ENCODE results near the gene TBX2.

The TBX2 gene

DNA sequence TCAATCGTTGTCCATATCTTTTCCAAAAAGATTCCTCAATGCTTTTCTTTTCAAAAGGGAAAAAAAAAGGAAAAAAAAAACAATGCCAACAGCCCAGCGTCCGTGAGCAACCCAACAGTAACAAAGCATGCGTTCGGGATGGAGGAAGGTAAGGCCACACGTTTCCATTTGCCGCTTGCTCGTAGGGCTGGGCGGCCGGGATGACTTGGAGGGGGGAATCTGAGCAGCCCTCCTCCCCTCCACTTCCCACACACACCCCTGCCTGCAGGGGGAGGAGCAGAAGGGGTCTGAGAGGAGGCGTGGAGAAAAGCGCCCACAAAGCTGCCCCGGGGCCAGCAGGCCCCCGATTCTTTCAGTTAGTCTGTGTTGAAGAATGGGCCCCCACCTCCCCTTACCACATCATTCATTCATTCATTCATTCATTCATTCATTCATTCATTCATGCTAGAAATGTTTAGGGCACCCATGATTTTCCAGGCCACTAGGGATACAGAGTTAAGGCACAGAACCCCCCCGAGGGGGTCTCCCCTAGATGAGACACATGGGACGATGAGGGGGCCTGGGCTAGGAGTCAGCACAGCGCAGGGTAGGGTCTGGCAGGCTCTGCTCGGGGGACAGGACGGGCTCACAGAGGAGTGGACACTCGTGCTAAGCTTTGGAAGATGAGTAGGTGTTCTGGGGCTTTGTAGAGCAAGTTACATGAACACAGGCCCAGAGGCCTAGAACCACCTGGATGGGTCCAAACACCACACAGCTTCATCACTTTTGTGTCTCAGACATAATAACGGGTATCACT is 10.9 kb upstream of the TBX2 start:
- Histone ChIP-seq H3K27me3 (replicated peaks; ENCODE audit: control insufficient read depth, insufficient read depth, low read length, poor library complexity, severe bottlenecking) (no peaks in the 10 kb centered on the region), H3K9me3 (ENCODE audit: control insufficient read depth, low read length) (no peaks in the 10 kb centered on the region), H3K27ac (ENCODE audit: insufficient read depth, low read length, poor library complexity, severe bottlenecking) (no peak overlapping the region), H3K4me1 (ENCODE audit: control insufficient read depth, insufficient read depth, low read length, poor library complexity, severe bottlenecking) (peaks cover 4% of the 10 kb centered on the region), H3K36me3 (ENCODE audit: control insufficient read depth, insufficient read depth, low read length) (no peaks in the 10 kb centered on the region), H3K4me3 (ENCODE audit: insufficient read depth, low read depth, low read length, poor library complexity, severe bottlenecking) (no peak overlapping the region)
- no peak for DNase-seq

DNA sequence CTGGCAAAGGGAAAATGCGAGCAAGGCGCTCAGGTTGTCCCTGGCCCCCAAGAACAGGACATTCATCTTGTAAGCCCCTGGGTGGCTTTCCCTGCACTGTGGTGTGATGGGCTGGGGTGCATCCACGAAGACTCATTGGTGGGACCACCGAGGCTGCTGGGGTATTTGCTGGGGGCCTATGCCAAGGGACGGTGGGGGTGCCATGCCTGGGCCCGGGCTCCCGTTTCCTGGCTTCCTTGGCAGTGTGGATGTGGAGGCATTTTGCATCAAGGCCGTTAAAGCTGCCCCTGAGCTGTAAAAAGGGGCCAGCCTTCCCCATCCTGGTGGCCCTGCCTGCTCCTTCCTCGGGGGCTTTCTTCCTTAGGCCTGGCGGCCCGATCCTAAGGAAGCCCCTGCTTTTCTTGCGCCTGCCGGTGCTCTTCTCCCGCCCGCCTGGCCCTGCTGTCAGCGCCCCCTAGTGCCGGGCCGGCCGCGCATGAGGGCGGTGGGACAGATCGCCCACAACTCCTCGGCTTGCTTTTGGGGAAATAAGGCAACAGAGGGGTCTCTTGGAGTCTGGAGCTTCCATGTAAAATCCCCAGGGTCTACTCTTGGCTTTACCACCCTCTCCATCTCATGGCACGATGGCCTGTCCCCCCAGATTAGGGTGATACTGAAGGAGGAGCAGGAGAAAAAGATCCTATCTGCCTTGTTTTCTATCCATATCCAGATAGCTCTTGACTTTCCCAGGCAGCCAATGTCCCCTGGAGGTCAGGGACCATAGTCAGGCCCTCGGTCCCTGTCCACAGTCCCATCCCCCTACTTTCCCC is 9.8 kb upstream of the TBX2 start:
- H3K27me3 ChIP-seq (replicated peaks; ENCODE audit: control insufficient read depth, insufficient read depth, low read length, poor library complexity, severe bottlenecking): no peaks in the 10 kb centered on the region
- H3K4me3 ChIP-seq (ENCODE audit: insufficient read depth, low read depth, low read length, poor library complexity, severe bottlenecking): no peak overlapping the region
- H3K9me3 ChIP-seq (ENCODE audit: control insufficient read depth, low read length): no peaks in the 10 kb centered on the region
- H3K4me1 ChIP-seq (ENCODE audit: control insufficient read depth, insufficient read depth, low read length, poor library complexity, severe bottlenecking): peaks cover 4% of the 10 kb centered on the region
- H3K27ac ChIP-seq (ENCODE audit: insufficient read depth, low read length, poor library complexity, severe bottlenecking): no peak overlapping the region
- H3K36me3 ChIP-seq (ENCODE audit: control insufficient read depth, insufficient read depth, low read length): no peaks in the 10 kb centered on the region
- DNase-seq: peak in 1 of 3 donors; percentile 14

DNA sequence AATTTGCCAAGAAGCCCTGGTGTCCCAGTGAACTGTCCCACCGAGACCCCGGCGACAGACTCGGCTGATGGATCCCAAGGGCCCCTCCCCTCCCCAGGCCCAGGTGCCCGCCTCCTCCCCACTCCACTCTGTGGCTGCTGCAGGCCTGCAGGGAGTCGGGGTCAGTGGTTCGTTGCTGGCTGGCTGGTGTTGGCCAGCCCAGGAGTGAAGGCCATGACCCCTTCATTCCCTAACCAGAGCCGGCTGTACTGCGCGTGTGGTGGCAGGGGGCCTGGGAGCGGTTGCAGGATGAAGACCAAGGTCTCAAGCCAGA is 9.2 kb upstream of the TBX2 start:
- Histone ChIP-seq H3K27me3 (replicated peaks; ENCODE audit: control insufficient read depth, insufficient read depth, low read length, poor library complexity, severe bottlenecking) (no peaks in the 10 kb centered on the region), H3K4me3 (ENCODE audit: insufficient read depth, low read depth, low read length, poor library complexity, severe bottlenecking) (no peak overlapping the region), H3K27ac (ENCODE audit: insufficient read depth, low read length, poor library complexity, severe bottlenecking) (no peak overlapping the region), H3K36me3 (ENCODE audit: control insufficient read depth, insufficient read depth, low read length) (no peaks in the 10 kb centered on the region), H3K9me3 (ENCODE audit: control insufficient read depth, low read length) (no peaks in the 10 kb centered on the region), H3K4me1 (ENCODE audit: control insufficient read depth, insufficient read depth, low read length, poor library complexity, severe bottlenecking) (peaks cover 4% of the 10 kb centered on the region)
- no peak for DNase-seq

DNA sequence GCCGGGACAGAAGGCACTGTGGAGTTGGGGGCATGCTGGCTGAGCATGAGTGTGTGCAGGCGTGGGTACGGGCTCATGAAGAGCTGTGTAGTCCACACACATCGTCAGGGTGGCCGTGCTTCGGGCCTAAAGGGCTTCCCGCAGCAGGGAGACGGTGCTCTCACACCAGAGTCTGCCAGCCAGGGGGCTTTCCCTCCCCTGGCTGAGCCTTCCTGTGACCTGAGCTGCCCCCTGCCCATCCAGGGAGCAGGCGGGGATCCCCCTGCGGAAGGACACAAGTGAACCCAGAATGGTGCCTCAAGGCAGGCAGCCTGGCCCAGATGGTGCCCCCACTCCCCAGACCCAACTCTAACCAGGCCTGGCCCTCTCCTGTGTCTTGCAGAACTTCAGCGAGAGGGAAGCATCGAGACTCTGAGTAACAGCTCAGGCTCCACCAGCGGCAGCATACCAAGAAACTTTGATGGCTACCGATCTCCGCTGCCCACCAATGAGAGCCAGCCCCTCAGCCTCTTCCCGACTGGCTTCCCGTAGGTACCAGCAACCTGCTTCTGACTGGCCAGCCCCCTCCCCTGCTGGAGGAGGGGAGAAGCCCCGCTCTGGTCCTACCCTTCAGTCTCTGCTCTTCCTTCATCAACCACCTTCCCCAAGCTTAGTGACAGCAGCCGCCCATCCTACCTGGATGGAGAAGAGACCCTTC is 7.9 kb upstream of the TBX2 start:
- H3K4me3 ChIP-seq (ENCODE audit: insufficient read depth, low read depth, low read length, poor library complexity, severe bottlenecking): no peak overlapping the region
- H3K36me3 ChIP-seq (ENCODE audit: control insufficient read depth, insufficient read depth, low read length): no peaks in the 10 kb centered on the region
- H3K9me3 ChIP-seq (ENCODE audit: control insufficient read depth, low read length): no peaks in the 10 kb centered on the region
- peaks cover 6% of the 10 kb centered on the region for H3K27me3 ChIP-seq (replicated peaks; ENCODE audit: control insufficient read depth, insufficient read depth, low read length, poor library complexity, severe bottlenecking)
- H3K27ac ChIP-seq (ENCODE audit: insufficient read depth, low read length, poor library complexity, severe bottlenecking): no peak overlapping the region
- DNase-seq: no peak
- peaks cover 8% of the 10 kb centered on the region for H3K4me1 ChIP-seq (ENCODE audit: control insufficient read depth, insufficient read depth, low read length, poor library complexity, severe bottlenecking)

DNA sequence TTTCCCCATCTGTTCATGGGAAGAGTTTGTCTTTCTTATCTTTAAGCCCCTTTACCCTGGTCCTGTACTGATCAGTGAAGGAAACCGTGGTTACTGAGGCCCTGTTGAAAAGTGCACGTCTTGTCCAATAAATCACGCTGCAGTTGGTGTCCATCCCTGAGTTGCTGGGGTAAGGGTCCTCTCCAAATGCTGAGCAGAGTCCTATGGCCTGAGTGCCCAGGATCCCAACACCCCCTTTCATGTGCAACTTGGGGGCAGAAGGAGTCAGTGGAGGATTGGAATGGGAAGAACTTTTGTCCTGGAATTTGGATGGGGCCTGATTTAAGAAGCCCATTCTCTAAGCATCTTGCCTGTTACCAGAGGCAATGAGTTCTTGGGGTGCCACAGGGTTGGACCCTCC is 7.0 kb upstream of the TBX2 start:
- Histone ChIP-seq H3K4me1 (ENCODE audit: control insufficient read depth, insufficient read depth, low read length, poor library complexity, severe bottlenecking) (peaks cover 15% of the 10 kb centered on the region), H3K9me3 (ENCODE audit: control insufficient read depth, low read length) (no peaks in the 10 kb centered on the region), H3K4me3 (ENCODE audit: insufficient read depth, low read depth, low read length, poor library complexity, severe bottlenecking) (no peak overlapping the region), H3K27ac (ENCODE audit: insufficient read depth, low read length, poor library complexity, severe bottlenecking) (no peak overlapping the region), H3K36me3 (ENCODE audit: control insufficient read depth, insufficient read depth, low read length) (no peaks in the 10 kb centered on the region), H3K27me3 (replicated peaks; ENCODE audit: control insufficient read depth, insufficient read depth, low read length, poor library complexity, severe bottlenecking) (peaks cover 15% of the 10 kb centered on the region)
- DNase-seq: no peak

DNA sequence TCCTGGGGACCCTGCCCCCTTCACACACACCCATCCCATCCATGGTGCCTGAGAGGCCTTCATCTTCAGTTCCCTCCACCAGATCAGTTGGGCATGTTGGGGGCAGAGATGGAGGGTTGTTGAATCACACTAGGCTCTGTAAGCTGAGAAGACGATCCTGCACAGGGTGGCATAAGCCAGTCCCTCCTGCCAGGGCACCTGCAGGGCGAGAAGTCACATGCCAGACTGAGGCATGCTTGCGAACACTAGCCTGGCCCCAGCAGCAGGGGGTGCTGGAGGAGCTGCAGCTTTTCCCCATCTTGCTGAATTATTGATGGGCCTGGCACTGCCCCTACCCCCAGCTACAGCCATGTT is 6.1 kb upstream of the TBX2 start:
- Histone ChIP-seq H3K4me3 (ENCODE audit: insufficient read depth, low read depth, low read length, poor library complexity, severe bottlenecking) (no peak overlapping the region), H3K27ac (ENCODE audit: insufficient read depth, low read length, poor library complexity, severe bottlenecking) (no peak overlapping the region)

DNA sequence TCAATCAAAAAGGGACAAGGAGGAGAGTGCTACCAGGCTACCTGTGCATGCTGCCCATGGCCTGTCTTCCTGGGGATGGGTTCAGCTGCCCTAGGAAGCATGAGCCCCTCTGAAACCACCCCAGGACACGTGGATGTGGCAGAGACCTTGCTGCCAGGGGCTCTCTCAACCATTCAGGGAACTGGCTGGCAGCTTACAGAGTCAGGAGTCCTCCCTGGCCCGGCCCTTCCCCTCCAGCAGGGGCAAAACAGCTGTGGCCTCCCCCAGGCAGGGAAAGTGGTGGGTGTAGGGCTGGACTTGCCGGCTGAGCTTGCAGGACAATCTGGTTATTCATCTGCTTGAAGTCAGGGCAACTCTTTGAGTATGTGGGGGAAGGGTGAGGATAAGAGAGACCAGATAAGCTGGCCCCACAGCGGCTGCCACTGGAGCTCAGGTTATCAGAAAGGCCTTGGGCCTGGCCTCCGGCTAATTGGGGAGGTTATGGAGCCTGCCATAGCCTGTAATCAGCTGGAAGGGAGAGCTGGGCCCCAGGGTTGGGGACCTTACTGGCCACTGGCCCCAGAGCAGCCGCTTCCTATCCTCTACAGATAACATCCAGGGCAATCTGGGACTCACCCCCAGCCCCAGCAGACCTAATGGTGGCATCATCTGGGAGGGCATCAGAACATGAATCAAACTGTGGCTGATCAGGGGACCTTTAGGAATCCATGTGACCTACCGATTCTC is 5.6 kb upstream of the TBX2 start:
- no peak for DNase-seq
- Histone ChIP-seq H3K36me3 (ENCODE audit: control insufficient read depth, insufficient read depth, low read length) (no peaks in the 10 kb centered on the region), H3K27ac (ENCODE audit: insufficient read depth, low read length, poor library complexity, severe bottlenecking) (no peak overlapping the region), H3K4me1 (ENCODE audit: control insufficient read depth, insufficient read depth, low read length, poor library complexity, severe bottlenecking) (peaks cover 28% of the 10 kb centered on the region), H3K9me3 (ENCODE audit: control insufficient read depth, low read length) (no peaks in the 10 kb centered on the region), H3K4me3 (ENCODE audit: insufficient read depth, low read depth, low read length, poor library complexity, severe bottlenecking) (no peak overlapping the region), H3K27me3 (replicated peaks; ENCODE audit: control insufficient read depth, insufficient read depth, low read length, poor library complexity, severe bottlenecking) (peaks cover 28% of the 10 kb centered on the region)

More for the DNA sequence above, 6.1 kb upstream of the TBX2 start:
- no peak for DNase-seq
- Histone ChIP-seq H3K36me3 (ENCODE audit: control insufficient read depth, insufficient read depth, low read length) (no peaks in the 10 kb centered on the region), H3K9me3 (ENCODE audit: control insufficient read depth, low read length) (no peaks in the 10 kb centered on the region), H3K27me3 (replicated peaks; ENCODE audit: control insufficient read depth, insufficient read depth, low read length, poor library complexity, severe bottlenecking) (peaks cover 23% of the 10 kb centered on the region), H3K4me1 (ENCODE audit: control insufficient read depth, insufficient read depth, low read length, poor library complexity, severe bottlenecking) (peaks cover 22% of the 10 kb centered on the region)

DNA sequence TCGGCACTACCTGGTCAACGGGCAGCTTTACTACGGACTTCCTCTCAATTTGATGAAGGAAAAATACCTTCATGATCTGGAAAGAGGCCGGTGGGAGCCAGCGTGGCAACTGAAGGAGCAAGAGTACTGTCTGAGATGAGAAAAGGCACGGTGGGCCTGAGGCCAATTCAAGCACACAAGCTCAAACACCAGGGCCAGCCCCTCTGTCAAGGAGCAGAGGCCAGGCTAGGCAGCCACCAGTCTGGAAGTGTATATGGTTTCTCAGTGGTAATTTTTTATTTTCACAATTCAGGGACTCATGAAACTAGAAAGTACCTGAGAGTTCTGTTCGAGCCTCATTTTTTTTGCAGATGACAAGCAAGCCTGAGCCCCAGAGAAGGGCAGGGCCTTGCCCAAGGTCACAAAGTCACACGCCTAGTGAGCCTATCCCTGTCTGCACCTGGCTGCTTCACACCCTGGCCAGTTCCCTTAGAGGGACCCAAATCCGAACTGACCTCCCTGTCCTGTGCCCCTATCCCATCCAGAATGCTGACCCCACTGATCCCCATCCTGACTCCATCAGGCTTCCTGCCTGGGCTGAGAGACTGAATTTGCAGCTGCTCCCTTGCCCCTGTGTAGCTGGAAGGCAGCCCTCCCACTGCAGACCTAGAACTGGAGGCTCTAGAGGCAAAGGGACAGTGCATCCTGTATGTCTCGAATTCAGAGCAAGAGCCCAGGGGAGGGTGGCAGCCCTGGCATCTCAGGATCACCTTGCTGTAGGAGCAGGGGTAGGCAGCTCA is 4.8 kb upstream of the TBX2 start:
- no peak for DNase-seq
- Histone ChIP-seq H3K4me1 (ENCODE audit: control insufficient read depth, insufficient read depth, low read length, poor library complexity, severe bottlenecking) (peaks cover 31% of the 10 kb centered on the region), H3K4me3 (ENCODE audit: insufficient read depth, low read depth, low read length, poor library complexity, severe bottlenecking) (no peak overlapping the region), H3K36me3 (ENCODE audit: control insufficient read depth, insufficient read depth, low read length) (no peaks in the 10 kb centered on the region), H3K27ac (ENCODE audit: insufficient read depth, low read length, poor library complexity, severe bottlenecking) (no peak overlapping the region), H3K27me3 (replicated peaks; ENCODE audit: control insufficient read depth, insufficient read depth, low read length, poor library complexity, severe bottlenecking) (peaks cover 34% of the 10 kb centered on the region), H3K9me3 (ENCODE audit: control insufficient read depth, low read length) (no peaks in the 10 kb centered on the region)

DNA sequence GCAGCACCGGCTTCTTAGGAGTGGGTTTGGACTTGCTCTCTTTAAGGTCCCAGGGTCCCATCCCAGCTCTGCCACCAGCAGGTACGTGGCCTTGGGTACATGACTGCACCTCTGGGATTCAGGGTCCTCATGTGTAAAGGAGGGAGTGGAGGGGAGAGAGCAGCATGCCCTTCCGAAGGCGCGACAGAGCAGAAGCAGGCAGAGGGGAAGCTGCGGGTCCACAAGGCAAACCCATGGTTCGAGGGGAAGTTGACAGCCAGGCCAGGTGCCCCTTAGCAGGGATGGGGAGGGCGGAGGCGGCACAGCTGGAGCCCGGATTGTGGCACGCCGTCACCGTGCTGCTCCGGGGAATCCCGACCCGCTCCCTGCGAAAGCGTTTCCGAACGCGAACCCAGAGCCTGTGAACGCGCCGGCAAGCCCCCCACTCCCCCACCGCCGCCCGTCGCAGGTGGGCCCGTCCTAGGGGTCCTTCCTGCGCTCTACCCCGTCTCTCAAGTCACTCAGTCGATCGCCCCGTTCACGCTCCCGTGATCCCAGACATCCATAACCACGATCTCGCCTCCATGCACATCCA is 4.1 kb upstream of the TBX2 start:
- Histone ChIP-seq H3K4me1 (ENCODE audit: control insufficient read depth, insufficient read depth, low read length, poor library complexity, severe bottlenecking) (peaks cover 31% of the 10 kb centered on the region), H3K27ac (ENCODE audit: insufficient read depth, low read length, poor library complexity, severe bottlenecking) (no peak overlapping the region)

More for the DNA sequence above, 4.1 kb upstream of the TBX2 start:
- H3K4me3 ChIP-seq (ENCODE audit: insufficient read depth, low read depth, low read length, poor library complexity, severe bottlenecking): no peak overlapping the region
- no peaks in the 10 kb centered on the region for H3K36me3 ChIP-seq (ENCODE audit: control insufficient read depth, insufficient read depth, low read length)
- DNase-seq: no peak
- no peaks in the 10 kb centered on the region for H3K9me3 ChIP-seq (ENCODE audit: control insufficient read depth, low read length)
- peaks cover 34% of the 10 kb centered on the region for H3K27me3 ChIP-seq (replicated peaks; ENCODE audit: control insufficient read depth, insufficient read depth, low read length, poor library complexity, severe bottlenecking)

Data from effector memory CD4-positive, alpha-beta T cell (primary cell).